Caco-2 (cell line): ENCODE results near the gene NMBR. TPM values are rescaled to one million over a fixed set of nuclear protein-coding genes. Genes with fewer than 3 reads are reported as not detected.

Experiments
- BruUV-seq: library from RNA; stranded (reverse); fragments of 400-500 nt; replicated peaks from 2 replicates; lab custom pipeline; 2021; lab: Mats Ljungman, UMichigan
- CTCF ChIA-PET: fragments of 300-600 bp; sonication (Branson Sonifier 250); formaldehyde crosslinking; loops from one replicate; lab custom pipeline; 2022; ENCODE audit warnings: antibody characterized with exemption; lab: Charles Lee
- POLR2A ChIA-PET: fragments of 300-600 bp; sonication (Branson Sonifier 250); formaldehyde crosslinking; loops from one replicate; lab custom pipeline; 2022; ENCODE audit warnings: antibody characterized with exemption; lab: Charles Lee
- DNase-seq, 2 experiments: peaks; one replicate each; pipeline versions ENCODE4 v3.0.0 to v3.0.0-alpha.2; 2020 to 2022
- H3K27me3 ChIP-seq: replicated peaks from 2 replicates; pipeline ENCODE4 v1.6.0; 2011; ENCODE audit warnings: low read length; ENCODE audit not compliant: control insufficient read depth, insufficient read depth
- H3K36me3 ChIP-seq: 2 replicates; pipeline ENCODE4 v1.5.1; 2011; ENCODE audit warnings: low read length; ENCODE audit not compliant: control insufficient read depth, insufficient read depth
- H3K4me1 ChIP-seq: fragments of 250-450 bp; sonication (Bioruptor Pico); 2 replicates; pipeline ENCODE4 v1.5.1; 2020; ENCODE audit warnings: mild to moderate bottlenecking
- H3K4me3 ChIP-seq: 2 replicates; pipeline ENCODE4 v1.5.1; 2011; ENCODE audit warnings: low read depth, mild to moderate bottlenecking, control low read depth, low read length
- H3K9me3 ChIP-seq: fragments of 250-450 bp; sonication (Bioruptor Pico); 2 replicates; pipeline ENCODE4 v1.5.1; 2020; ENCODE audit warnings: mild to moderate bottlenecking, moderate library complexity
- H3K27ac Mint-ChIP-seq: one replicate; pipeline ENCODE4 v1.8.0; 2022; ENCODE audit warnings: mixed read lengths; ENCODE audit not compliant: unreplicated experiment
- H3K27me3 Mint-ChIP-seq: one replicate; pipeline ENCODE4 v1.8.0; 2022; ENCODE audit warnings: mixed read lengths; ENCODE audit not compliant: insufficient read depth, unreplicated experiment
- H3K36me3 Mint-ChIP-seq: one replicate; pipeline ENCODE4 v1.8.0; 2022; ENCODE audit warnings: mild to moderate bottlenecking, mixed read lengths; ENCODE audit not compliant: insufficient read depth, unreplicated experiment
- H3K4me1 Mint-ChIP-seq: one replicate; pipeline ENCODE4 v1.8.0; 2022; ENCODE audit warnings: low read depth, mixed read lengths; ENCODE audit not compliant: unreplicated experiment
- H3K4me3 Mint-ChIP-seq: one replicate; pipeline ENCODE4 v1.8.0; 2022; ENCODE audit warnings: mild to moderate bottlenecking, moderate library complexity, mixed read lengths; ENCODE audit not compliant: unreplicated experiment
- H3K9me3 Mint-ChIP-seq: one replicate; pipeline ENCODE4 v1.8.0; 2022; ENCODE audit warnings: mixed read lengths; ENCODE audit not compliant: unreplicated experiment
- intact Hi-C: fragments of 100-400 bp; cut with micrococcal nuclease; formaldehyde crosslinking; loops from one replicate; pipeline ENCODE4 v1.10.0; 2022; ENCODE audit not compliant: unreplicated experiment
- total RNA-seq: library from RNA; stranded (reverse); gene quantifications from 2 replicates; pipeline ENCODE4 v1.2.3, GENCODE V29; 2022
- TF ChIP-seq, protein P1 (sequence below), 2 experiments: fragments of 200-600 bp in 1 of 2; IDR thresholded peaks; 1 replicate in 1 of 2; 2 replicates in 1 of 2; pipeline versions ENCODE4 v1.5.1 to v1.8.0; 2011 to 2022; ENCODE audit warnings: antibody characterized with exemption in 1 of 2, control low read depth in 1 of 2, inconsistent platforms in 1 of 2, low read depth in 1 of 2, low read length in 1 of 2, mild to moderate bottlenecking in 1 of 2, moderate library complexity in 1 of 2; ENCODE audit not compliant: insufficient read depth in 1 of 2, severe bottlenecking in 1 of 2, unreplicated experiment in 1 of 2

The NMBR gene
- total RNA-seq, 1 experiment from 2014 or later, result not detected

DNA sequence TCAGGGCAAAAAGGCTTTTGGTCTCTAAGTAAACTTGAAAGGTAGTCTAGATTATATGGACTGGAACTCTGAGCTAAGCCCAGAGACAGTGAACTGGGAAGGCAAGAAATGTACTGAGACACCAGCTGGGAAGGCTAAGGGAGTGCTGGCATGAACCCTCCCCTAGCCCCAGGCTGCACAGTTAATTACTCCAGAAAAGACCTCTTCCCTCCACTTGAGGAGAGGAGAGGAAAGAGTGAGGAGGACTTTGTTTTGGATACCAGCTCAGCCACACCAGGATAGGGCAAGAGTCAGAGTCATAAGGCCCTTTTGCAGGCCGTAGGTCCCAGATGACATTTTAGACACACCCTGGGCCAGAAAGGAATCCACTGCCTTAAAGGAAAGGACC is 98.3 kb downstream of the NMBR start:
- peaks cover 11% of the 10 kb centered on the region for H3K9me3 ChIP-seq
- POLR2A ChIA-PET, result no interaction called here
- no peaks in the 10 kb centered on the region for H3K27me3 ChIP-seq
- H3K4me1 Mint-ChIP-seq, result no peaks in the 10 kb centered on the region
- TF ChIP-seq, protein P1, sequence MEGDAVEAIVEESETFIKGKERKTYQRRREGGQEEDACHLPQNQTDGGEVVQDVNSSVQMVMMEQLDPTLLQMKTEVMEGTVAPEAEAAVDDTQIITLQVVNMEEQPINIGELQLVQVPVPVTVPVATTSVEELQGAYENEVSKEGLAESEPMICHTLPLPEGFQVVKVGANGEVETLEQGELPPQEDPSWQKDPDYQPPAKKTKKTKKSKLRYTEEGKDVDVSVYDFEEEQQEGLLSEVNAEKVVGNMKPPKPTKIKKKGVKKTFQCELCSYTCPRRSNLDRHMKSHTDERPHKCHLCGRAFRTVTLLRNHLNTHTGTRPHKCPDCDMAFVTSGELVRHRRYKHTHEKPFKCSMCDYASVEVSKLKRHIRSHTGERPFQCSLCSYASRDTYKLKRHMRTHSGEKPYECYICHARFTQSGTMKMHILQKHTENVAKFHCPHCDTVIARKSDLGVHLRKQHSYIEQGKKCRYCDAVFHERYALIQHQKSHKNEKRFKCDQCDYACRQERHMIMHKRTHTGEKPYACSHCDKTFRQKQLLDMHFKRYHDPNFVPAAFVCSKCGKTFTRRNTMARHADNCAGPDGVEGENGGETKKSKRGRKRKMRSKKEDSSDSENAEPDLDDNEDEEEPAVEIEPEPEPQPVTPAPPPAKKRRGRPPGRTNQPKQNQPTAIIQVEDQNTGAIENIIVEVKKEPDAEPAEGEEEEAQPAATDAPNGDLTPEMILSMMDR (IDR thresholded peaks at IDR 0.05; ENCODE audit: insufficient read depth in 1 of 2, low read depth in 1 of 2, low read length in 1 of 2, severe bottlenecking in 1 of 2, unreplicated experiment in 1 of 2), result no peak
- peaks cover 32% of the 10 kb centered on the region for H3K9me3 Mint-ChIP-seq
- H3K4me3 ChIP-seq, result no peak overlapping the region
- H3K36me3 ChIP-seq, result no peaks in the 10 kb centered on the region
- intact Hi-C loops, result no loop called here
- no peak for DNase-seq
- no peaks in the 10 kb centered on the region for H3K36me3 Mint-ChIP-seq
- H3K4me3 Mint-ChIP-seq, result no peak overlapping the region
- peaks cover 4% of the 10 kb centered on the region for H3K27me3 Mint-ChIP-seq
- CTCF ChIA-PET, result no interaction called here
- BruUV-seq, result no TSS peak
- H3K4me1 ChIP-seq, result no peaks in the 10 kb centered on the region
- H3K27ac Mint-ChIP-seq, result no peak overlapping the region

DNA sequence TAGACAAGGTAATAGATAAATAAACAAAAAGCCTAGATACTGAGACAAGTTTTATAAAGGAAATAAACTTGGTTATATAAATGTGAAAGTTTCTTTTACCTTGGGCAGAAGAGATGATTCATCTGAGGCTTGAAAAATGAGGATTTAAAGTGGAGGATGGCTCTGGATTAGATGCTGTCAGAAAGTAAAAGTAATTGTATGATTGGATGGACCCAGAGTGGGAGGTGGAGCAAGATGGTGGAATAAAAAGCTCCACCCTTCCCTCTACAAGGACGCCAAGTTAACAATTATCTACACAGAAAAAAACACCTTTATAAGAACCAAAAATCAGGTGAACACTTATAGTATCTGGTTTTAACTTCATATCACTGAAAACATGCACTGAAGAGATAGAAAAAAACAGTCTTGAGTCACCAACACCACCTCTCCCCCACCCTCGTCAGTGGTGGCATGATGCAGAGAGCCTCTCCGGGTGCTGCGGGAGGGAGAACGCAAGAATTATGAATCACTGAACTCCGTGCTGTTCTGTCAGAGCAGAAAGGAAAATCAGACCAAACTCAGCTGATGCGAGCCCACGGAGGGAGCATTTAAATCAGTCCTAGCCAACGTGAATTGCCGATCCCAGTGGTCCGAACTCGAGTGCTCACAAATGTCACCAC is 98.9 kb downstream of the NMBR start:
- Histone ChIP-seq H3K4me1 (no peaks in the 10 kb centered on the region), H3K9me3 (peaks cover 11% of the 10 kb centered on the region), H3K4me3 (no peak overlapping the region), H3K27me3 (no peaks in the 10 kb centered on the region), H3K36me3 (no peaks in the 10 kb centered on the region)
- intact Hi-C loops, result no loop called here
- Mint-ChIP-seq H3K4me3 (no peak overlapping the region), H3K4me1 (no peaks in the 10 kb centered on the region), H3K36me3 (no peaks in the 10 kb centered on the region), H3K27me3 (peaks cover 8% of the 10 kb centered on the region), H3K27ac (no peak overlapping the region), H3K9me3 (peaks cover 32% of the 10 kb centered on the region)
- CTCF ChIA-PET, result no interaction called here
- no TSS peak for BruUV-seq
- no peak for DNase-seq
- POLR2A ChIA-PET, result no interaction called here
- TF ChIP-seq, protein P1 (IDR thresholded peaks at IDR 0.05; ENCODE audit: insufficient read depth in 1 of 2, low read depth in 1 of 2, low read length in 1 of 2, severe bottlenecking in 1 of 2, unreplicated experiment in 1 of 2), result no peak

DNA sequence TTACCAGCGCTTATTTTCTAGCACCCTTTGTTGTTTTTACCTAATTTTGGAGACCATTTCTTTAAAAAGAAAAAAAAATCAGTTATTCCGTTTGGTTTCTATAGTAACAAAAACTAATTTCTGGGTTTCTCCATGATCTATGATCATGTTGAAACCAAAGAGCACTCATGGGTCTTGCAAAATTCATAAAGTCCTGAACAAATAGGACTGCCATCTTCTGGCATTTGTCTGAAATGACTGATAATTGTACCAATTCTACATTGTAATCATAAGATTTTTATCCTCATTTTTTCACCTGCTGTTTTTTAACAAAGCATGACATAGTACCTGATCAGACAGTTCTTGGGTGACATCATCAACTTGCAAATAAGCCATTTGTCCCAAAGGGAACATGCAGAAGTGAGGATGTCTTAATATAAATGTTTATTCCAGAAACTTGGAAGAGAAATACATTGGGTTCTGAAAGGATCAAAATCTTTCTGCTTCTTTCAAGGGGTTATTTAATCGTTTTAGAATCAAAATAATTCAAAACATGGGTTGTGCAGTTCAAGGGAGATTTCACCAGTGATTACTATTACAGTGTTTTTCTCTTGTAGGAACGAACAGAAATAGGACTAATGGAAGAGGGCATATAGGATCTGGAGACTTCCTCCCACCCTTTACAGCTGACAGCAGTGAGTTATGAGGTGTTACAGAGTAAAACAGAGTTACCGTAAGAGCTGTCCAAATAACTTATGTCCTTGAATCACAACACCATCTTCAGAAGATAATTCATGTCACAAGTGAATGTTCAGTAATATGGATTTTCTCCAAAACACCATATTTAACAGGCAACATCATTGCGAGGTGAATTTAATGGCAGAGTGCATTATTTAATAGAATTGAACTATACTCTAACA is 101.3 kb downstream of the NMBR start:
- Mint-ChIP-seq H3K27me3 (peaks cover 8% of the 10 kb centered on the region), H3K4me1 (no peaks in the 10 kb centered on the region), H3K9me3 (peaks cover 8% of the 10 kb centered on the region), H3K4me3 (no peak overlapping the region), H3K27ac (no peak overlapping the region), H3K36me3 (no peaks in the 10 kb centered on the region)
- H3K36me3 ChIP-seq, result no peaks in the 10 kb centered on the region
- DNase-seq, result peak in 1 of 2 experiments; percentile 4
- intact Hi-C loops, result loop anchor here (1.0 kb wide), 1 partner anchor 56 kb away; no protein-coding TSS in a partner anchor
- ChIA-PET POLR2A (no interaction called here), CTCF (no interaction called here)
- TF ChIP-seq, protein P1 (IDR thresholded peaks at IDR 0.05; ENCODE audit: insufficient read depth in 1 of 2, low read depth in 1 of 2, low read length in 1 of 2, severe bottlenecking in 1 of 2, unreplicated experiment in 1 of 2), result peak in 1 of 2 experiments; percentile 16
- BruUV-seq, result no TSS peak
- H3K27me3 ChIP-seq, result no peaks in the 10 kb centered on the region
- no peaks in the 10 kb centered on the region for H3K9me3 ChIP-seq
- no peaks in the 10 kb centered on the region for H3K4me1 ChIP-seq
- no peak overlapping the region for H3K4me3 ChIP-seq
